Neural progenitor cell (in vitro differentiated cells): ENCODE data around the gene TMEM184A.

Experiments
- CTCF ChIP-seq: fragments of 200-600 bp; sonication (generic); IDR thresholded peaks from 2 replicates; pipeline ENCODE4 v1.5.1; 2017; ENCODE audit warnings: antibody characterized with exemption, mild to moderate bottlenecking
- EZH2 ChIP-seq: fragments of 200-600 bp; sonication (generic); IDR thresholded peaks from 2 replicates; pipeline ENCODE4 v1.6.1; 2017; ENCODE audit warnings: antibody characterized with exemption, mild to moderate bottlenecking, moderate library complexity
- EZH2phosphoT487 ChIP-seq: fragments of 200-600 bp; sonication (generic); IDR thresholded peaks from 2 replicates; pipeline ENCODE4 v1.6.1; 2017; ENCODE audit warnings: antibody characterized with exemption

GRCh38 chr7:1542841-1543747 is 12.9 kb downstream of the TMEM184A start:
- no peak for TF ChIP-seq EZH2
- TF ChIP-seq CTCF = no peak
- no peak for TF ChIP-seq EZH2phosphoT487
